Body of pancreas (tissue), 4 donors: Measurements from ENCODE around the gene KRTAP15-1.

ENCODE experiments used
- CTCF ChIP-seq, 7 experiments: fragments of 450-650 bp in 4 of 7; fragments of 200-600 bp in 3 of 7; sonication (generic) in 3 of 7; IDR thresholded peaks; one replicate each; pipeline ENCODE4 v1.5.1; 2016 to 2019; ENCODE audit warnings: antibody characterized with exemption in 7 of 7
- POLR2A ChIP-seq, 3 donors: fragments of 450-650 bp; IDR thresholded peaks; one replicate each; pipeline ENCODE4 v1.6.1; 2016; ENCODE audit warnings: antibody characterized with exemption in 3 of 3, mild to moderate bottlenecking in 2 of 3

DNA sequence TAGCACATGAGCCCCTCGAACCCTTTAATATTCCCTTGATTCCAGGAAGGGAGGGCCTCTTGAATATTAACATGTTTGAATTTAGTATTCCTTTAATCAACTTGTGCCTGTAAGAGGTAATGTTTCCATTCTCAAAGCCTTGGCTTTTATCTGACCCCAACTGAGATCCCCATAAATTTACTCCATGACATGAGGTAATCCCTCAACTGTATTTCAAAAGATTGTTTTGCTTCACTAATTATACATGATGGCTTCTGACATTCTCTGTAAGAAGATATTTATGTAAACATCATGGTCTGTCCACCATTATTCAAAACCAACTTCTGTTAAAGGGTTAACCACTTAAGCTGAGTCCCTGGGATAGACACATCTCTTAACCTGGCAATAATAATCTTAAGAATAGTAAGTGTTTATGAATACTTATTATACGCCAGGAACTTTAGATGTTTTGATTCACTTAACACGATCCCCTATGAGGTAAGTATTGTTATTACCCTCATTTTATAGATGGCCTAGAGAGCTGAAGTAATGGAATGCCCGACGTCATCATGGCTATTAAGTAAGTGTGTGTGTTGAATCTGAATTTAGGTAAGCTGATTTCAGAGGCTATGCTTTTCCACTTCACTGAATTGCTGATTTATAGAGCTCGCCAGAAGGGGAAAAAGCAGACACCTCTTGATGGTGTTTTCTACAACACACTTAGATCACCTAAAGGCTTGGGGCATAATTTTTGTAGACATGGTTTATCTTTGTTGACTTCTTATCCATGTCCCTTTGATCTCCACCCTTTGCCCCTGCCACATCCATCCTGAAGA, 29.0 kb downstream of the KRTAP15-1 start:
- TF ChIP-seq POLR2A (IDR thresholded peaks at IDR 0.05) (no peak), CTCF (IDR thresholded peaks at IDR 0.05) (no peak)
